ENCODE results near the gene PRKN.

The PRKN gene

GRCh38 chr6:161400671-161401070, 1326.9 kb downstream of the PRKN start:
- Histone ChIP-seq H3K36me3 (ENCODE audit: control insufficient read depth, insufficient read depth, low read length) (no peaks in the 10 kb centered on the region), H3K27ac (ENCODE audit: low read depth, low read length, severe bottlenecking) (no peak overlapping the region), H3K9me3 (ENCODE audit: control insufficient read depth, low read length) (peaks cover 19% of the 10 kb centered on the region), H3K4me1 (ENCODE audit: control insufficient read depth, insufficient read depth, low read length, poor library complexity, severe bottlenecking) (peaks cover 7% of the 10 kb centered on the region), H3K4me3 (ENCODE audit: extremely low read depth, insufficient read depth, low read length, poor library complexity, severe bottlenecking) (no peak overlapping the region)
- 94 to 96% methylated on average over 5 of the region's 5 CpGs for WGBS, 2 experiments (ENCODE audit: insufficient coverage in 2 of 2)

GRCh38 chr6:161396539-161396938, 1331.0 kb downstream of the PRKN start:
- H3K4me3 ChIP-seq (ENCODE audit: extremely low read depth, insufficient read depth, low read length, poor library complexity, severe bottlenecking) = no peak overlapping the region
- H3K4me1 ChIP-seq (ENCODE audit: control insufficient read depth, insufficient read depth, low read length, poor library complexity, severe bottlenecking) = peaks cover 4% of the 10 kb centered on the region
- H3K27ac ChIP-seq (ENCODE audit: low read depth, low read length, severe bottlenecking) = no peak overlapping the region
- no peaks in the 10 kb centered on the region for H3K36me3 ChIP-seq (ENCODE audit: control insufficient read depth, insufficient read depth, low read length)
- 97 to 100% methylated on average over 5 to 6 of the region's 6 CpGs for WGBS, 2 experiments (ENCODE audit: insufficient coverage in 2 of 2)
- peaks cover 8% of the 10 kb centered on the region for H3K9me3 ChIP-seq (ENCODE audit: control insufficient read depth, low read length)

- WGBS, 2 experiments (ENCODE audit: insufficient coverage in 2 of 2) = 86 to 90% methylated on average over 7 to 8 of the region's 9 CpGs
- Histone ChIP-seq H3K27ac (ENCODE audit: low read depth, low read length, severe bottlenecking) (no peak overlapping the region), H3K36me3 (ENCODE audit: control insufficient read depth, insufficient read depth, low read length) (no peaks in the 10 kb centered on the region), H3K4me1 (ENCODE audit: control insufficient read depth, insufficient read depth, low read length, poor library complexity, severe bottlenecking) (peaks cover 4% of the 10 kb centered on the region), H3K4me3 (ENCODE audit: extremely low read depth, insufficient read depth, low read length, poor library complexity, severe bottlenecking) (no peak overlapping the region), H3K9me3 (ENCODE audit: control insufficient read depth, low read length) (peaks cover 8% of the 10 kb centered on the region)
Measured at GRCh38 chr6:161395716-161396231, 1331.8 kb downstream of the PRKN start.

GRCh38 chr6:161394437-161394836, 1333.1 kb downstream of the PRKN start:
- H3K9me3 ChIP-seq (ENCODE audit: control insufficient read depth, low read length) = peaks cover 8% of the 10 kb centered on the region
- 93% methylated on average over 4 to 5 of the region's 5 CpGs for WGBS, 2 experiments (ENCODE audit: insufficient coverage in 2 of 2)
- H3K36me3 ChIP-seq (ENCODE audit: control insufficient read depth, insufficient read depth, low read length) = no peaks in the 10 kb centered on the region
- H3K27ac ChIP-seq (ENCODE audit: low read depth, low read length, severe bottlenecking) = no peak overlapping the region
- H3K4me1 ChIP-seq (ENCODE audit: control insufficient read depth, insufficient read depth, low read length, poor library complexity, severe bottlenecking) = peaks cover 4% of the 10 kb centered on the region
- no peak overlapping the region for H3K4me3 ChIP-seq (ENCODE audit: extremely low read depth, insufficient read depth, low read length, poor library complexity, severe bottlenecking)

GRCh38 chr6:161393839-161394364, 1333.7 kb downstream of the PRKN start:
- peaks cover 3% of the 10 kb centered on the region for H3K9me3 ChIP-seq (ENCODE audit: control insufficient read depth, low read length)
- no peak overlapping the region for H3K4me3 ChIP-seq (ENCODE audit: extremely low read depth, insufficient read depth, low read length, poor library complexity, severe bottlenecking)
- no peak overlapping the region for H3K27ac ChIP-seq (ENCODE audit: low read depth, low read length, severe bottlenecking)
- 0 to 30% methylated on average over 2 to 4 of the region's 7 CpGs for WGBS, 2 experiments (ENCODE audit: insufficient coverage in 2 of 2)
- no peaks in the 10 kb centered on the region for H3K36me3 ChIP-seq (ENCODE audit: control insufficient read depth, insufficient read depth, low read length)
- H3K4me1 ChIP-seq (ENCODE audit: control insufficient read depth, insufficient read depth, low read length, poor library complexity, severe bottlenecking) = peaks cover 4% of the 10 kb centered on the region

- 77 to 86% methylated on average over 2 of the region's 3 CpGs for WGBS, 2 experiments (ENCODE audit: insufficient coverage in 2 of 2)
- Histone ChIP-seq H3K36me3 (ENCODE audit: control insufficient read depth, insufficient read depth, low read length) (no peaks in the 10 kb centered on the region), H3K9me3 (ENCODE audit: control insufficient read depth, low read length) (peaks cover 2% of the 10 kb centered on the region), H3K4me3 (ENCODE audit: extremely low read depth, insufficient read depth, low read length, poor library complexity, severe bottlenecking) (no peak overlapping the region), H3K4me1 (ENCODE audit: control insufficient read depth, insufficient read depth, low read length, poor library complexity, severe bottlenecking) (peaks cover 4% of the 10 kb centered on the region), H3K27ac (ENCODE audit: low read depth, low read length, severe bottlenecking) (no peak overlapping the region)
Measured at GRCh38 chr6:161393292-161393691, 1334.3 kb downstream of the PRKN start.

GRCh38 chr6:161389756-161390155, 1337.8 kb downstream of the PRKN start:
- peaks cover 4% of the 10 kb centered on the region for H3K4me1 ChIP-seq (ENCODE audit: control insufficient read depth, insufficient read depth, low read length, poor library complexity, severe bottlenecking)
- WGBS, 2 experiments (ENCODE audit: insufficient coverage in 2 of 2) = no CpG with 5 or more reads among the region's 3 CpGs
- no peak overlapping the region for H3K4me3 ChIP-seq (ENCODE audit: extremely low read depth, insufficient read depth, low read length, poor library complexity, severe bottlenecking)
- H3K9me3 ChIP-seq (ENCODE audit: control insufficient read depth, low read length) = peaks cover 6% of the 10 kb centered on the region
- no peak overlapping the region for H3K27ac ChIP-seq (ENCODE audit: low read depth, low read length, severe bottlenecking)
- H3K36me3 ChIP-seq (ENCODE audit: control insufficient read depth, insufficient read depth, low read length) = no peaks in the 10 kb centered on the region

GRCh38 chr6:161383951-161384350, 1343.6 kb downstream of the PRKN start:
- H3K9me3 ChIP-seq (ENCODE audit: control insufficient read depth, low read length) = peaks cover 6% of the 10 kb centered on the region
- H3K4me3 ChIP-seq (ENCODE audit: extremely low read depth, insufficient read depth, low read length, poor library complexity, severe bottlenecking) = no peak overlapping the region
- 94 to 100% methylated on average over 4 to 6 of the region's 6 CpGs for WGBS, 2 experiments (ENCODE audit: insufficient coverage in 2 of 2)
- H3K36me3 ChIP-seq (ENCODE audit: control insufficient read depth, insufficient read depth, low read length) = no peaks in the 10 kb centered on the region
- no peak overlapping the region for H3K27ac ChIP-seq (ENCODE audit: low read depth, low read length, severe bottlenecking)
- peaks cover 6% of the 10 kb centered on the region for H3K4me1 ChIP-seq (ENCODE audit: control insufficient read depth, insufficient read depth, low read length, poor library complexity, severe bottlenecking)

GRCh38 chr6:161379834-161380582, 1347.6 kb downstream of the PRKN start:
- no peak overlapping the region for H3K4me3 ChIP-seq (ENCODE audit: extremely low read depth, insufficient read depth, low read length, poor library complexity, severe bottlenecking)
- H3K4me1 ChIP-seq (ENCODE audit: control insufficient read depth, insufficient read depth, low read length, poor library complexity, severe bottlenecking) = peaks cover 10% of the 10 kb centered on the region
- H3K9me3 ChIP-seq (ENCODE audit: control insufficient read depth, low read length) = no peaks in the 10 kb centered on the region
- H3K27ac ChIP-seq (ENCODE audit: low read depth, low read length, severe bottlenecking) = peak overlapping the region; percentile 49
- H3K36me3 ChIP-seq (ENCODE audit: control insufficient read depth, insufficient read depth, low read length) = no peaks in the 10 kb centered on the region
- 84 to 86% methylated on average over 6 to 7 of the region's 8 CpGs for WGBS, 2 experiments (ENCODE audit: insufficient coverage in 2 of 2)

- 90 to 97% methylated on average over 8 to 10 of the region's 12 CpGs for WGBS, 2 experiments (ENCODE audit: insufficient coverage in 2 of 2)
- Histone ChIP-seq H3K27ac (ENCODE audit: low read depth, low read length, severe bottlenecking) (no peak overlapping the region), H3K4me3 (ENCODE audit: extremely low read depth, insufficient read depth, low read length, poor library complexity, severe bottlenecking) (no peak overlapping the region), H3K4me1 (ENCODE audit: control insufficient read depth, insufficient read depth, low read length, poor library complexity, severe bottlenecking) (peaks cover 10% of the 10 kb centered on the region), H3K9me3 (ENCODE audit: control insufficient read depth, low read length) (no peaks in the 10 kb centered on the region), H3K36me3 (ENCODE audit: control insufficient read depth, insufficient read depth, low read length) (no peaks in the 10 kb centered on the region)
Measured at GRCh38 chr6:161378115-161378514, 1349.5 kb downstream of the PRKN start.

GRCh38 chr6:161377116-161377515, 1350.5 kb downstream of the PRKN start:
- no peak overlapping the region for H3K4me3 ChIP-seq (ENCODE audit: extremely low read depth, insufficient read depth, low read length, poor library complexity, severe bottlenecking)
- H3K27ac ChIP-seq (ENCODE audit: low read depth, low read length, severe bottlenecking) = no peak overlapping the region
- H3K36me3 ChIP-seq (ENCODE audit: control insufficient read depth, insufficient read depth, low read length) = no peaks in the 10 kb centered on the region
- peaks cover 10% of the 10 kb centered on the region for H3K4me1 ChIP-seq (ENCODE audit: control insufficient read depth, insufficient read depth, low read length, poor library complexity, severe bottlenecking)
- WGBS, 2 experiments (ENCODE audit: insufficient coverage in 2 of 2) = 92 to 95% methylated on average over 11 to 13 of the region's 13 CpGs
- H3K9me3 ChIP-seq (ENCODE audit: control insufficient read depth, low read length) = no peaks in the 10 kb centered on the region
